Inflammatory macrophage treated with lipopolysaccharide for 1 hour (primary cell): ENCODE results near the gene CPNE6.
A peak's percentile ranks its signal among the peaks of the same experiment; 100 is the strongest.

Experiments
- DNase-seq, 2 donors: peaks; one replicate each; pipeline ENCODE4 v3.0.0-alpha.2; 2020 to 2022

CPNE6 gene

GRCh38 chr14:24088095-24088494, 16.7 kb downstream of the CPNE6 start:
- DNase-seq, result no peak

GRCh38 chr14:24089890-24090289, 18.5 kb downstream of the CPNE6 start:
- no peak for DNase-seq

GRCh38 chr14:24092110-24092504, 20.7 kb downstream of the CPNE6 start:
- DNase-seq, result no peak

GRCh38 chr14:24092505-24093206, 21.3 kb downstream of the CPNE6 start:
- peak; percentile 82 to 96 for DNase-seq

- DNase-seq, result no peak
Observed at GRCh38 chr14:24093207-24093900, 22.0 kb downstream of the CPNE6 start.

GRCh38 chr14:24093901-24094840, 22.8 kb downstream of the CPNE6 start, which contains the start of gene PCK2:
Gene PCK2 (plus strand): TSS chr14:24094311. CDS start chr14:24094406, 95 bp downstream.
- peak; percentile 95 to 98 for DNase-seq

- DNase-seq, result peak in 1 of 2 donors; percentile 20
Observed at GRCh38 chr14:24094841-24095270, 23.5 kb downstream of the CPNE6 start.

- peak; percentile 88 to 93 for DNase-seq
Observed at GRCh38 chr14:24095271-24096068, 24.1 kb downstream of the CPNE6 start.

- no peak for DNase-seq
Observed at GRCh38 chr14:24096545-24097181, 25.3 kb downstream of the CPNE6 start.

GRCh38 chr14:24098229-24098926, 27.0 kb downstream of the CPNE6 start:
- DNase-seq, result no peak

GRCh38 chr14:24098927-24099813, 27.8 kb downstream of the CPNE6 start:
- no peak for DNase-seq

- peak; percentile 48 to 74 for DNase-seq
Observed at GRCh38 chr14:24100197-24100981, 29.0 kb downstream of the CPNE6 start.

- DNase-seq, result no peak
Observed at GRCh38 chr14:24100982-24101494, 29.7 kb downstream of the CPNE6 start.

- no peak for DNase-seq
Observed at GRCh38 chr14:24102357-24103048, 31.1 kb downstream of the CPNE6 start.

- DNase-seq, result no peak
Observed at GRCh38 chr14:24103451-24103850, 32.1 kb downstream of the CPNE6 start.

- peak in 1 of 2 donors; percentile 59 for DNase-seq
Observed at GRCh38 chr14:24105609-24106239, 34.4 kb downstream of the CPNE6 start.

- DNase-seq, result no peak
Observed at GRCh38 chr14:24106672-24107271, 35.4 kb downstream of the CPNE6 start.
